Activated CD4-positive, alpha-beta T cell treated with anti-CD3 and anti-CD28 coated beads for 24 hours (primary cell): ENCODE measurements around the gene MVB12A.
A peak's percentile ranks its signal among the peaks of the same experiment; 100 is the strongest.

Source experiments
- DNase-seq, 2 donors: peaks; one replicate each; pipeline ENCODE4 v3.0.0-alpha.2; 2020; ENCODE audit warnings: low read depth in 2 of 2

MVB12A gene

GRCh38 chr19:17419621-17420474 lies at the start of gene MVB12A:
TSS of gene MVB12A (plus strand) at chr19:17420047. CDS start at chr19:17420136, 89 bp downstream.
- DNase-seq: peak; percentile 90

- DNase-seq: no peak
Observed at GRCh38 chr19:17376935-17377600, 42.8 kb upstream of the MVB12A start, which contains the start of gene PLVAP. TSS of gene PLVAP (minus strand) at chr19:17377342. CDS start at chr19:17377288, 54 bp downstream.

GRCh38 chr19:17378271-17378670 lies 41.6 kb upstream of the MVB12A start:
- no peak for DNase-seq

- DNase-seq: no peak
Observed at GRCh38 chr19:17379221-17379631, 40.6 kb upstream of the MVB12A start.

GRCh38 chr19:17380426-17381138 lies 39.3 kb upstream of the MVB12A start:
- no peak for DNase-seq

GRCh38 chr19:17385878-17386611 lies 33.8 kb upstream of the MVB12A start:
- peak; percentile 43 to 49 for DNase-seq

- no peak for DNase-seq
Observed at GRCh38 chr19:17389288-17389687, 30.6 kb upstream of the MVB12A start.

GRCh38 chr19:17389957-17390664 lies 29.7 kb upstream of the MVB12A start:
- DNase-seq: no peak

GRCh38 chr19:17390665-17391370 lies 29.0 kb upstream of the MVB12A start:
- DNase-seq: peak; percentile 87 to 89

GRCh38 chr19:17391371-17392151 lies 28.3 kb upstream of the MVB12A start:
- DNase-seq: no peak

GRCh38 chr19:17393002-17393401 lies 26.8 kb upstream of the MVB12A start:
- no peak for DNase-seq

- DNase-seq: no peak
Observed at GRCh38 chr19:17393914-17394313, 25.9 kb upstream of the MVB12A start, which contains the start of gene CCDC194. TSS of gene CCDC194 (minus strand) at chr19:17394196. CDS start at chr19:17394158, 38 bp downstream.

- peak; percentile 45 to 79 for DNase-seq
Observed at GRCh38 chr19:17394891-17395415, 24.9 kb upstream of the MVB12A start.

- no peak for DNase-seq
Observed at GRCh38 chr19:17398902-17399527, 20.8 kb upstream of the MVB12A start.

- no peak for DNase-seq
Observed at GRCh38 chr19:17401628-17402027, 18.2 kb upstream of the MVB12A start.

GRCh38 chr19:17402982-17403855 lies 16.6 kb upstream of the MVB12A start:
- no peak for DNase-seq

- DNase-seq: no peak
Observed at GRCh38 chr19:17404015-17404414, 15.8 kb upstream of the MVB12A start.
